Testis (tissue), 3 donors: Measurements from ENCODE around the gene MCM5. TPM values are rescaled to one million over a fixed set of nuclear protein-coding genes. Genes with fewer than 3 reads are reported as not detected.

ENCODE experiments used
- DNase-seq: peaks from one replicate; pipeline ENCODE4 v3.0.0-alpha.2; 2019
- H3K27ac ChIP-seq, 2 donors: fragments of 200-600 bp; sonication (generic); one replicate each; pipeline ENCODE4 v1.5.1; 2019
- H3K27me3 ChIP-seq: fragments of 200-600 bp; sonication (generic); one replicate; pipeline ENCODE4 v1.5.1; 2019
- H3K36me3 ChIP-seq: fragments of 200-600 bp; sonication (generic); one replicate; pipeline ENCODE4 v1.5.1; 2017; ENCODE audit warnings: low read depth; ENCODE audit errors: missing control alignments
- H3K4me1 ChIP-seq: fragments of 200-600 bp; sonication (generic); one replicate; pipeline ENCODE4 v1.5.1; 2019
- H3K4me3 ChIP-seq, 2 donors: fragments of 200-600 bp; sonication (generic); one replicate each; pipeline ENCODE4 v1.5.1; 2017 to 2019
- H3K9me3 ChIP-seq: fragments of 200-600 bp; sonication (generic); one replicate; pipeline ENCODE4 v1.5.1; 2017
- CTCF ChIP-seq, 3 experiments: fragments of 450-650 bp in 2 of 3; fragments of 200-600 bp in 1 of 3; sonication (generic) in 1 of 3; IDR thresholded peaks; one replicate each; pipeline ENCODE4 v1.5.1; 2016 to 2019; ENCODE audit warnings: antibody characterized with exemption in 3 of 3, mild to moderate bottlenecking in 2 of 3, moderate library complexity in 1 of 3
- POLR2A ChIP-seq: fragments of 450-650 bp; IDR thresholded peaks from one replicate; pipeline ENCODE4 v1.6.1; 2017; ENCODE audit warnings: antibody characterized with exemption, mild to moderate bottlenecking, moderate library complexity
- WGBS, 2 donors: methylation state at CpG; one replicate each; pipeline ENCODE4 v1.1.5; 2018; 5-methylcytosine and 5-hydroxymethylcytosine counted together
- intact Hi-C: fragments of 100-400 bp; cut with DNase I; formaldehyde crosslinking; loops from one replicate; pipeline ENCODE4 v1.15.1; 2023; ENCODE audit warnings: low total_unique reads
- polyA plus RNA-seq: library from polyadenylated mRNA; stranded (reverse); fragments of 350-450 nt; fragmentation: Illumina TruSeq; extraction: RNeasy Lipid Tissue Mini Kit (QIAGEN cat#74804); gene quantifications from one replicate; pipeline ENCODE4 v1.2.3, GENCODE V29; 2014; ENCODE audit warnings: low read depth, low replicate concordance; ENCODE audit not compliant: insufficient read depth
- total RNA-seq, 2 donors: library from RNA; depleted of rRNA; stranded (reverse); fragments of >200 nt; gene quantifications; one replicate each; pipeline ENCODE4 v1.2.3, GENCODE V29; 2016

The MCM5 gene
- total and polyA plus RNA-seq, 3 donors from 2014 or later, result 34.3 to 49.6 (median 42.1) TPM

- Histone ChIP-seq H3K4me1 (peaks cover 6% of the 10 kb centered on the region), H3K4me3 (no peak overlapping the region), H3K9me3 (no peaks in the 10 kb centered on the region), H3K36me3 (no peaks in the 10 kb centered on the region), H3K27ac (no peak overlapping the region), H3K27me3 (no peaks in the 10 kb centered on the region)
- TF ChIP-seq CTCF (IDR thresholded peaks at IDR 0.05) (no peak), POLR2A (no peak)
- intact Hi-C loops, result loop anchor here (10.0 kb wide), 2 partner anchors 81 to 231 kb away; no protein-coding TSS in a partner anchor
- DNase-seq, result no peak
- 69 to 83% methylated on average over 12 of the region's 12 CpGs for whole genome bisulfite sequencing, 2 donors
Measured at GRCh38 chr22:35353318-35353717, 46.6 kb upstream of the MCM5 start.

- Histone ChIP-seq H3K4me3 (no peak overlapping the region), H3K4me1 (peaks cover 6% of the 10 kb centered on the region), H3K27ac (no peak overlapping the region), H3K9me3 (no peaks in the 10 kb centered on the region), H3K36me3 (no peaks in the 10 kb centered on the region), H3K27me3 (no peaks in the 10 kb centered on the region)
- 77 to 86% methylated on average over 4 of the region's 4 CpGs for WGBS, 2 donors
- intact Hi-C loops, result loop anchor here (10.0 kb wide), 2 partner anchors 81 to 231 kb away; no protein-coding TSS in a partner anchor
- TF ChIP-seq POLR2A, result no peak
- no peak for TF ChIP-seq CTCF (IDR thresholded peaks at IDR 0.05)
- DNase-seq, result no peak
Measured at GRCh38 chr22:35354068-35354467, 45.9 kb upstream of the MCM5 start.

GRCh38 chr22:35357883-35358621, 41.9 kb upstream of the MCM5 start:
- intact Hi-C loops, result loop anchor here (10.0 kb wide), 2 partner anchors 77 to 227 kb away; no protein-coding TSS in a partner anchor
- no peak for DNase-seq
- TF ChIP-seq POLR2A (no peak), CTCF (IDR thresholded peaks at IDR 0.05) (no peak)
- no peak overlapping the region for H3K27ac ChIP-seq
- no peaks in the 10 kb centered on the region for H3K9me3 ChIP-seq
- no peaks in the 10 kb centered on the region for H3K27me3 ChIP-seq
- H3K4me1 ChIP-seq, result no peaks in the 10 kb centered on the region
- WGBS, 2 donors, result 76 to 84% methylated on average over 6 of the region's 6 CpGs
- H3K4me3 ChIP-seq, result no peak overlapping the region
- H3K36me3 ChIP-seq, result no peaks in the 10 kb centered on the region

- DNase-seq, result no peak
- Histone ChIP-seq H3K27ac (no peak overlapping the region), H3K9me3 (no peaks in the 10 kb centered on the region), H3K27me3 (no peaks in the 10 kb centered on the region), H3K4me3 (no peak overlapping the region), H3K4me1 (no peaks in the 10 kb centered on the region), H3K36me3 (no peaks in the 10 kb centered on the region)
- WGBS, 2 donors, result 90 to 95% methylated on average over 9 of the region's 9 CpGs
- TF ChIP-seq CTCF (IDR thresholded peaks at IDR 0.05), result no peak
- TF ChIP-seq POLR2A, result no peak
- intact Hi-C loops, result loop anchor here (10.0 kb wide), 2 partner anchors 75 to 225 kb away; no protein-coding TSS in a partner anchor
Measured at GRCh38 chr22:35359380-35360065, 40.4 kb upstream of the MCM5 start.
